ENCODE measurements around the gene PDCD1LG2.

The PDCD1LG2 gene

DNA sequence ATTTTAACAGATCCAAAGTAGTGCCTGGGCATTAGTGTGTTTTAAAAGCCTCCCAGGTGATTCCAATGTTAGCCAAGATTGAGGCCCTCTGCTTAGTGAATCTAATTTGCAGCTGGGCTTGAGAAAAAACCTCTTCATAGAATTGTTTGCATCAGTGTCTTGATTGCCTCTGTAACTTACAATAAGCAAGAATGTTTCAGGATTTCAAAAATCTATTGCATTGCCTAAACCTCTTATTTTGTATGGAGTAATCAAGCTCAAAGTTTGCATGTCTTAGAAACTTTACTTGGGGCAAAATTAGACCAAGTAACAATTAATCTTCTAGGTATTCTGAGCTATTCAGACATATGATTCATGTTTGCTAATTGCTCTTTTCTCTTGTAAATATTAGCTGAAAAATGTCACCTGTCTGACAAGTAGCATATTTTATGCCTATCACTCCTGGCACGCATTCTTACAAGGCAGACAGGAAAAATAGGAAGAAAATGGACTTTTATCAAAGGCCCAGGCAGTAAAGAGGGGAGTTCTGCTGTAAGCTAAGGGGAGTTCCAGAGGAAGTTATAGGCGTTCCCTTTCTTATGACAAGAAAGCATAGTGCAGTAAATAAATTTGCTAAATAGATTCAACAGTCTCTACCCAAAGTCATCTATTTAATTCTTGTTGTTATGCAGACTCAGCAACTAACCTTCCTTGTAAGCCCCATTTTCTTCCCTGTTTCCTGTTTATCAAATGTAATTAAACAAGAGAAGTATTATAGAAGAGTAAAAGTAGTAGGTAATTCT, 21.0 kb downstream of the PDCD1LG2 start:
- no peak overlapping the region for H3K4me3 Mint-ChIP-seq
- H3K36me3 Mint-ChIP-seq = peaks cover 3% of the 10 kb centered on the region
- no peak for DNase-seq
- CTCF ChIA-PET = no interaction called here
- no peaks in the 10 kb centered on the region for H3K9me3 Mint-ChIP-seq
- no peak overlapping the region for H3K27ac Mint-ChIP-seq
- H3K27me3 Mint-ChIP-seq = peaks cover 4% of the 10 kb centered on the region
- peaks cover 27% of the 10 kb centered on the region for H3K4me1 Mint-ChIP-seq

DNA sequence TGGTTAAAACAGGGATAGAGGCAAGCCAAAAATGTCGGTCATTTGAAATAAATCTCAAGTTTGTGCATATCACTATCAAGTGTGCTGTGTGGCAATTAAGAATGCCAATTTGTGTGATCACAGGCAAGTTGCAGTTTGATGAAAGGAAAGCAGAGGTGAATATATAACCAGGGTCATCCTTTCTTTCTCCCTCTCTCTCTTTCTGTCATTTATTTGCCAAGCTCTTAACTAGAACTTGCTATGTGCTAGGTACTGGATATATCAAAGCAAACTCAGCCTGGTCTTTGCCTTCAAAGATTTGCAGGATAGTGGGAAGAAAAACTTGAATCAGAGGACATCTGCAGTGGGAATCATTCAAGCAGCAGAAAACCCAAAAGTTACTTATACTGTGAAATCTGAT, 22.0 kb downstream of the PDCD1LG2 start:
- Mint-ChIP-seq H3K4me3 (no peak overlapping the region), H3K27ac (no peak overlapping the region), H3K9me3 (no peaks in the 10 kb centered on the region), H3K36me3 (peaks cover 4% of the 10 kb centered on the region), H3K4me1 (peaks cover 27% of the 10 kb centered on the region), H3K27me3 (peaks cover 4% of the 10 kb centered on the region)
- CTCF ChIA-PET = interaction anchor here (1.0 kb wide), 1 partner anchor 544 kb away, joined by 3 read pairs; no protein-coding TSS in a partner anchor
- DNase-seq = no peak

DNA sequence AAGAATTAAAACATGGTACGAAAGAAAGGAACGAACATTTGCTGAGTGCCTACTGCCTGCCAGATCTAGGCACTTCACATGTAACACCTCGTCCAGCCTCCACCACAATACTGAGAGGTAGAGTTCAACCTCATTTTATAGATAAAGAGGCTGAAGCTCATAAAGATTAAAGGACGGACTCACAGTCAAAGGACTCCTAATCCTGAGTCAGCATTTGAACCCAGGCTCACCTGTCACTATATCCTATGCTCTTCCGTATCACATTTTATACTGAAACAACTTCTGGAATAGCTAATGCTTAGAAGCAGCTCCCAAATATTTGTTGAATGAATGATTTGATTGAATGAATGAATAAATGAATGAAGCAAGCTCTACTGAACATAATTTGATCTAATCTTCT, 22.5 kb downstream of the PDCD1LG2 start:
- no peak overlapping the region for H3K4me3 Mint-ChIP-seq

DNA sequence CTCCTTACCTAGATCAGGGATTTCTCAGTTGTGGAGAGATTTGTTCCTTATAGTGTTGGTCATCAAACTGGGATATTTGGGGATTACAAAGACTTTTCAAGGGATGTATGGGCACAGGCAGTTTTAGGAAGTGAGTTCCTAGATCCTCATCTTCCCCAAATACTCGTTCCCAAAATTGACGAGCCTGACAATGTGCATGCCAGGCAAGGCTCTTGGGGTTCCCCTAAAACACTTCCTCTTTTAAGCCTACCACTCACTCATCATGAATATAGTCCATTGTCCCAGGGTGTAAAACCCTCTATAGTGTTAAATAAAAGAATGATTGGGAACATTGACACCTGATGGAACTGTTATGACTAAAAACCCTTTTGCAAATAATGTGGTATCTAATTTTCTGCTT, 26.4 kb downstream of the PDCD1LG2 start:
- Mint-ChIP-seq H3K4me3 (no peak overlapping the region), H3K27me3 (peaks cover 8% of the 10 kb centered on the region), H3K36me3 (peaks cover 7% of the 10 kb centered on the region), H3K4me1 (peaks cover 18% of the 10 kb centered on the region), H3K9me3 (no peaks in the 10 kb centered on the region), H3K27ac (no peak overlapping the region)
- CTCF ChIA-PET = no interaction called here
- DNase-seq = no peak

More for the DNA sequence above, 22.5 kb downstream of the PDCD1LG2 start:
- Mint-ChIP-seq H3K4me1 (peaks cover 27% of the 10 kb centered on the region), H3K36me3 (peaks cover 4% of the 10 kb centered on the region), H3K27me3 (peaks cover 4% of the 10 kb centered on the region), H3K9me3 (no peaks in the 10 kb centered on the region), H3K27ac (no peak overlapping the region)
- no peak for DNase-seq
- CTCF ChIA-PET = interaction anchor here (1.0 kb wide), 1 partner anchor 544 kb away, joined by 3 read pairs; no protein-coding TSS in a partner anchor

DNA sequence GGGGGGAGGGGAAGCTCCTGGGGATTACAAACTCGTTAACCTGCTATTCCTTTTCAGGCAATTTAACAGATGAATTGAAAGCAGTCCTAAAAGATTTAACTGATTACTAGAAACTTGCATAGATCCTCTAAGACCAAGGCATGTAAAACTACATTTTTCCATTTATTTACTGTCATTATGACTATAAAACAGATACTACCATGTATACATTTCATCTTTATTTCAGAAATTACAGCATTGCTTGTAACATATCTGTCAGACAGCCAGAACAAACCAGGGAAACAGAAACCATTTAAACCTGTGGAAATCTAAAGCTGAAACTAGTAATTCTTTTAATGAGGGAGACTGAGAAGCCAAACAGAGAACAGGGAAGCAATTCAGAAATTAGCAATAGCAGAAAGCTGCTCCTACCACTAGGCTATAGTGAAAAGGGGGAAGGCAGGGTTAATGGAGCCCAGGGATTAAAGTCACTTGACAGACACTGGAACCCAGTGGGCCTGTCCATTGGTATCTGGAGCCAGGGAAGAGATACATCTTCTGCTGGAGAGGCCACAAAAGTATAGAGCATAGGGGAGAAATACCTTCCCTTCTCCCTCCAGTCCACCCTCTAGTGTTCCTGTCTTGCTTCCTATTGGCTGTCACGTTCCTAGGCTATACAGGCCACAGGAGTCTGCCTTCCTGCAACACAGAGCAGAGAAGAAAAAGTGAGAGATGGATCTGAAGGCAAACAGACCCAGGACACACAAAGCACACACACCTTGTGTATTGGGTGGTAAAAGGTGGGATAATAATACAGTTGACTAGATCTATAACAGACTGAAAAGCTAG, 33.8 kb downstream of the PDCD1LG2 start:
- Mint-ChIP-seq H3K4me3 (no peak overlapping the region), H3K36me3 (peaks cover 3% of the 10 kb centered on the region), H3K9me3 (no peaks in the 10 kb centered on the region), H3K4me1 (peaks cover 5% of the 10 kb centered on the region), H3K27me3 (peaks cover 4% of the 10 kb centered on the region), H3K27ac (no peak overlapping the region)
- DNase-seq = no peak
- CTCF ChIA-PET = interaction anchor here (0.6 kb wide), 1 partner anchor 213 kb away, joined by 4 read pairs; no protein-coding TSS in a partner anchor

DNA sequence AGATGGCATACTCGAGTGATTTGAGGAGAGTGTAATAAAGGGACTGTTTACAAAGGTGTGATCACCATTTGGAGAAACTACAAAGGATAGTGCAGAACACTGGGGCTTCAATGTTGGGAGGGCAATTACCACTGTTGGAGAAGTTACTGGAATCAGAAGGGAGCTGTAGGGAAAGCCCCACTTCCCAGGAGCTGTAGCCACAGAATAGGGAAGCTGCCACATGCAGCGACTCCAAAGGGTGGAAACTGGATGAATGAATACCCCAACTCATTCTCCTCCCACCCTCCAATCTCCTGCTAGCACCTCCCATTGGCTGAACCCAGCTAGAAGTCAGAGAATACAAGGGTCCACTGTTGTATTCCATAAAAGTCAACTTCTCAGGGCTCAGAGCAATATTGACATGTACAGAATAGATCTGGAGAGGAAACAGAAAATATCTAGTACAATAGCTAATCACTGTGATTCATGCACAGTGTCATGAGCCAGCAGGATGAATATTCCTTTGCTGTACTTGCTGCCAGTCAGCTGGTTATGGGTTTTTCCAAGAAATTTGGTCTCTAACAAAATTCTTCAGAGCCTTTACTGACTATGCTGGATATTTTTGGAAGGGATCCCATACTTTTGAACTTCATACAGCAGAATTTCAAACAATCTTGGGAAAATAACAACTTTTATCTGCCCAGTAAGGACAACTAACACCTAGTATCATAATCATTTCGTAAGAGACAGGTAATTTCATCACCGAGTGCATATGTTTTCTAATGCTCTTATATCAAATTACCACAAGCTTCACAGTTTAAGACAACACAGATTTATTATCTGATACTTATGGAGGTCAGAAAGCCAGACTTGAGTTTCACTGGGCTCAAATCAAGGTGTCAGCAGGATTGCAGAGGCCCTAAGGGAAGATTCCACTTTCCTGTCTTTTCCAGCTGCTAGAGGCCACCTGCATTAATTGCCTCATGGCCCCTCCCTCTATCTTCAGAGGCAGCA, 39.6 kb downstream of the PDCD1LG2 start:
- Mint-ChIP-seq H3K9me3 (no peaks in the 10 kb centered on the region), H3K4me3 (no peak overlapping the region), H3K4me1 (no peaks in the 10 kb centered on the region), H3K36me3 (peaks cover 5% of the 10 kb centered on the region), H3K27me3 (peaks cover 5% of the 10 kb centered on the region), H3K27ac (no peak overlapping the region)
- no peak for DNase-seq
- CTCF ChIA-PET = interaction anchor here (0.6 to 1.1 kb wide), 2 partner anchors 50 to 407 kb away, joined by 3 to 4 read pairs; no protein-coding TSS in a partner anchor

DNA sequence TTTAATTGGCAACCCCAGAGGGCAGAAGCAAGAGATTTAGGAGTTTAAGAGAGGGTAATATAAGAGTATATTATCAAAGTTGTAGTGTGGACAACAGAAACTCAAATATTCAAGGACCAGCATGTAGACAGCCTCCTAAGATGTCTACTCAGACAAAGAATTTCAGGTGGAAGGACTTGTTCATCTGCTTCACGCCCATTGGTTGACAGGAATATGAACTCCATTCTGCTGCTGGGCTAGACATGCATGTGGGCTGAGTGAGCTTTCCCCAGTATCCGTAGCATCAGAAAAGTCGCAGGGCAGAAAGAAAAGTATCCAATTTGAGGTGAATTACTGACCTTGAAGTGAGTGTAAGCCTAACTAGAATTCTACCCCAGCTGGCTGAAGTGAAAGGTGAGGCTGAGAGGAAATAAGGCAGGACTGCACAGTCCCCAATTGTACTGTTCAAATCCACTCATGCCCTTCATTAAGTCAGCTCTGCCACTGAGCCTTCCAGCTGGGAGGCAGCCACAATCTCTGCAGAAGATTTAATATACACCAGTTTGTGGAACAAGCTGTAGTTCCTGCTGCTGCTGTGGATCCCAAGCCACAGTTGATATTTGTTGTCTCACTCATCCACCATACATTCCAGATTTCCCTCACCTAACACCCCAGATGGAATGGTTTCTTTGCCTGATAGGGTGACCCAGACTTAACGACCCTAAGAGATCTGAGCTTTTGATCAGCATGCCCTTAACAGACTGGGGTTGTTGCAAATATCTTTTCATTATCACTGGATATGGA, 41.2 kb downstream of the PDCD1LG2 start:
- Mint-ChIP-seq H3K27me3 (peaks cover 5% of the 10 kb centered on the region), H3K4me3 (no peak overlapping the region), H3K4me1 (peaks cover 2% of the 10 kb centered on the region), H3K9me3 (no peaks in the 10 kb centered on the region), H3K27ac (no peak overlapping the region), H3K36me3 (peaks cover 8% of the 10 kb centered on the region)
- CTCF ChIA-PET = no interaction called here
- DNase-seq = no peak

DNA sequence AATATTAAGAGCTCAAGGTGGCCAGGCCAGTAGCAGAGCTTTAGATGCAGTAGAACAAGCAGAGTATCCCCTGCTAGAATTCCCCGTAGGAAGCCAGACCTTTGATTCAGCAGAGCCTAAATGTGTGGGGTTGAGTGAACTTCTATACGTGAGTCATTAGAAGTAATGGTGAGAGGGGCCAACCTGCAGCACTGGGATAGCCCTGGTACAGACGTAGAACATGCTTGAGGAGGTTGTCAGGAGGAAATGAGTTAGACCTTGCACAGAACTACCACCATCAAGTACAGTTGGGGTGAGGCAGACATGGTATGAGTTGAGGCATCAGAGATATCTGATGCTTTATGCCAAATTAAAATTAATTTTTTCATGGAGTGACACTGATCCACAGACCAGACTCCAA, 42.0 kb downstream of the PDCD1LG2 start:
- Mint-ChIP-seq H3K9me3 (peaks cover 3% of the 10 kb centered on the region), H3K36me3 (peaks cover 14% of the 10 kb centered on the region), H3K27ac (no peak overlapping the region), H3K27me3 (peaks cover 5% of the 10 kb centered on the region), H3K4me3 (no peak overlapping the region), H3K4me1 (peaks cover 9% of the 10 kb centered on the region)
- no peak for DNase-seq
- CTCF ChIA-PET = no interaction called here

DNA sequence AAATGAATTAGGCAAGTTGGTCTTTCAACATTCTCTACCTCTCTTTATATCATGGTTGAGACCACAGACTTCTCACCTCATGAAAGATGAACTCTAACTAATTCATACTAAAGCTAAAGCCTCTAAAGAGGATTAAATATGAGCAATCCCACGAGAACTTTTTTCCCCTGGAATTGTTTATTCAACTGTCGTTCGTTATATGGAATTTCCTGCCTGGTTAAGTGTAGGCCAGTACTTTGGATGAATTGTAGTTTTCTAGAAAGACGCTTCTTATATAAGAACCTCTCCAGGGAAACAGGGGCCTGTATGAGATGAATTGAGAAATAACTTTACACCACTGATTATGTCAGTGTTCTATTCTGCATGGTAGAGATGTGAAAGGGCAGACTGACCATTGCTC, 42.9 kb downstream of the PDCD1LG2 start:
- peaks cover 3% of the 10 kb centered on the region for H3K9me3 Mint-ChIP-seq
- no peak for DNase-seq
- no peak overlapping the region for H3K27ac Mint-ChIP-seq
- H3K36me3 Mint-ChIP-seq = peaks cover 18% of the 10 kb centered on the region
- peaks cover 18% of the 10 kb centered on the region for H3K4me1 Mint-ChIP-seq
- H3K4me3 Mint-ChIP-seq = no peak overlapping the region
- H3K27me3 Mint-ChIP-seq = peaks cover 5% of the 10 kb centered on the region
- CTCF ChIA-PET = no interaction called here

DNA sequence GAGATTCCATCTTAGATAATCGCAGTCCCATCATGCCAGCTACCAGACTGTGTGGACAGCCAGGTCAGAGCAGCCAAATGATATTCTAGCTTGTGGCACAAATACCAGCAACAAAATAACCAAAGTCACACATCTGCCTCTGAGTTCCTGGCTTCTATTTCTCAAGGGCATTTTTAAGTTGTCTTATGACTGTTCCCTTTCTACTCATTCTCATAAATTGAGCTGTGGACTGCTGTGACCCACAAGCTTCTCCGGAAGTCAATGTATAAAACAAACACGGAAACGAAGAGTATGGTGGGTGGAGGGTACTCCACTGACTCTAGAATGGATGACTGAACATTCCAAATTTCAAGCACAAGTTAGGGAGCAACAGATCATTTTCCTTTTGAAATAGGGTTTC, 43.9 kb downstream of the PDCD1LG2 start:
- H3K27ac Mint-ChIP-seq = no peak overlapping the region
- CTCF ChIA-PET = no interaction called here
- H3K4me3 Mint-ChIP-seq = no peak overlapping the region
- peaks cover 3% of the 10 kb centered on the region for H3K9me3 Mint-ChIP-seq
- H3K27me3 Mint-ChIP-seq = peaks cover 5% of the 10 kb centered on the region
- DNase-seq = no peak
- H3K4me1 Mint-ChIP-seq = peaks cover 28% of the 10 kb centered on the region
- H3K36me3 Mint-ChIP-seq = peaks cover 23% of the 10 kb centered on the region

DNA sequence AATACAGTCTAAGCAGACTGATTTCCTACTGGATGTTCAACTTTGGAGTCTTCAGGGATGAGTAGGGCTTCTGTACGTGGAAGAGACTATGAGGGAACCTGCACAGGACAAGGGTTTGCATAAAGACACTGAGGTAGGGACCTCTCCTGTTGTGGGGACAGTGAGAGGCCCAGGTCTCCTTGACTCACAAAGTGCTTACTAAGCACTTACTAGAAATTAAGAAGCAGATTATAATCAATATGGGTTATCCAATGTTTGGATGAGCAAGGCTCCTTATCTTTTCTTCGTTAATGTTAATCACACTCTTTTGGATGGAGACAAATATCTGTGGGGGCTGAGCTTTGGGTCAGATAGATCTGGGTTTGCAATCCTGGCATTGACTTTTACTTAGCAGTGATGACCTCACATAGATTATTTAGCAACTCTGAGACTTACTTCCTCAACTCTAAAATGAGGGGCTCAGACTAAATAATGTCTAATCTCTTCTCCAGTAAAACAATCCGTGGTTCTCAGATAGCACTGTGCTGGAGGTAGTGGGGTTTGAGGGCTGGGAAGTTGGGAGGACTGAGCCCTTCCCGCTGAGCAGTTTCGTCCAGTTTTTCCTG, 45.9 kb downstream of the PDCD1LG2 start:
- CTCF ChIA-PET = no interaction called here
- H3K27ac Mint-ChIP-seq = no peak overlapping the region
- DNase-seq = no peak
- H3K4me1 Mint-ChIP-seq = peaks cover 39% of the 10 kb centered on the region
- H3K27me3 Mint-ChIP-seq = peaks cover 5% of the 10 kb centered on the region
- peaks cover 3% of the 10 kb centered on the region for H3K9me3 Mint-ChIP-seq
- H3K4me3 Mint-ChIP-seq = no peak overlapping the region
- H3K36me3 Mint-ChIP-seq = peaks cover 32% of the 10 kb centered on the region

DNA sequence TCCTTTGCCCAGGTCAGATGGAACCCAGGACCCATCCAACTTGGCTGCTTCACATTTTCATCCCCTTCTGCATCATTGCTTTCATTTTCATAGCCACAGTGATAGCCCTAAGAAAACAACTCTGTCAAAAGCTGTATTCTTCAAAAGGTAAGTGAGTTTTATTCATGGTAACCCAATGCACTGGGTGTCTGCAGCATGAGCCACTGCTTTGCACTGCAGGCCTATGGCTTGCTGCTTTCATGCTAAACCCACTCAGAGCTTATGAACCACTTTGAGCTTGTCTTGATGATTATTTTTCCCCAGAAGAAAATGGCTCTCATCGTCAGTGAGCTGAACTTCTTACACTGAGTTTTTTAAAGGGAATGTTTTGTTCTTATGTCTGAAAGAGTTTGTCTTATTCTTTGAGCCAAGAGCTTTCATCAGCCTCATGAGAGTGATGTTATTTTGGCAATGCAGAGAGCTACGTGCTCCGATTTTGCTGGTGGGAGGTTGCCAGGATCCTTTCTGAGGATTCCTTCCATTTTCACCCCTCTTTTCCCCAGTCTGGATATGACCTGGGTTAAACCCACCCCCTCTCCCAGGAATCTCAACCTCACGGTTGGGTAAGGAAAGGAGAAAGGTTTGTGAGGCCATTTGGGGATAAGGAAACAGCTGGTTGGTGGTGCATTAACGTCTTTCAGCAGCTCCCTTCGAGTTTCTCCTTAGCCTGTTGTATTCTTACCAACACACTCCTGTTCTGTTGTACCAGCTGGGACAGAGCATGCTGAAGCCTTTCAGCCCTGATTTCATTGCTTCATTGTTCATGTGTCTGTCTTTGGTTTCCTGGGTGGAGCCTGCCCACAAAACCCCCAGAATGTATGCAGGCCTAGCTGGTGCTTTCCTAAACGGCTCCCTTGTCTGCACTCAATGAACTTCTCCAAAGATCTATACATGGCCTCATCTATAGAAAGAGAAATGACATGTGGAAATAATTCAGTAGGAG, 47.6 kb downstream of the PDCD1LG2 start:
- Mint-ChIP-seq H3K4me1 (peaks cover 43% of the 10 kb centered on the region), H3K9me3 (peaks cover 8% of the 10 kb centered on the region), H3K36me3 (peaks cover 34% of the 10 kb centered on the region), H3K27ac (peak overlapping the region; percentile 90), H3K4me3 (peak overlapping the region; percentile 14), H3K27me3 (peaks cover 1% of the 10 kb centered on the region)
- peak; percentile 77 for DNase-seq
- CTCF ChIA-PET = interaction anchor here (0.7 to 2.0 kb wide), 7 partner anchors 12 to 543 kb away, joined by 3 to 7 read pairs (median 3); partner anchors contain the start of genes CD274 and PDCD1LG2

Measured in activated naive CD4-positive, alpha-beta T cell treated with anti-CD3 and anti-CD28 coated beads, Interleukin-2, amount 10 ng/mL, durations not matched to agents 7 days and 5 days (primary cell).